Left ventricle myocardium inferior (tissue), 1 donor: ENCODE data around the gene ELMOD3. TPM values are rescaled to one million over a fixed set of nuclear protein-coding genes. Genes with fewer than 3 reads are reported as not detected.

ENCODE experiments used
- DNase-seq: peaks from one replicate; pipeline ENCODE4 v3.0.0-alpha.2; 2020
- H3K27ac ChIP-seq: fragments of 200-600 bp; replicated peaks from 2 replicates; pipeline ENCODE4 v1.8.0; 2021
- H3K27me3 ChIP-seq: fragments of 200-600 bp; 2 replicates; pipeline ENCODE4 v1.8.0; 2021; ENCODE audit warnings: low read depth
- H3K36me3 ChIP-seq: fragments of 200-600 bp; 2 replicates; pipeline ENCODE4 v1.8.0; 2021
- H3K4me1 ChIP-seq: fragments of 200-600 bp; 2 replicates; pipeline ENCODE4 v1.8.0; 2021
- H3K4me3 ChIP-seq: fragments of 200-600 bp; 2 replicates; pipeline ENCODE4 v1.8.0; 2021; ENCODE audit warnings: mild to moderate bottlenecking, moderate library complexity
- H3K9me3 ChIP-seq: fragments of 200-600 bp; replicated peaks from 2 replicates; pipeline ENCODE4 v1.8.0; 2021
- CTCF ChIP-seq: fragments of 200-600 bp; IDR thresholded peaks from 2 replicates; pipeline ENCODE4 v1.8.0; 2021; ENCODE audit warnings: antibody characterized with exemption, mild to moderate bottlenecking, borderline replicate concordance
- intact Hi-C: fragments of 100-400 bp; cut with micrococcal nuclease; formaldehyde crosslinking; loops from one replicate; pipeline ENCODE4 v1.11.0; 2022
- total RNA-seq: library from RNA; stranded (reverse); fragmentation: NEBNext Ultra II Directional; extraction: Animal tissue kit (Norgen Biotek cat#: 25700); gene quantifications from one replicate; pipeline ENCODE4 v1.2.1, GENCODE V29; 2021
- donor health status: DM: no; HTN: yes; CAD: no; lungs with severe emphysema.

Gene ELMOD3
- total RNA-seq, 1 donor from 2014 or later: 10.6 TPM

- H3K27ac ChIP-seq: no peak overlapping the region
Measured at GRCh38 chr2:85393836-85394235, 39.3 kb downstream of the ELMOD3 start.

GRCh38 chr2:85394261-85394681 is 39.7 kb downstream of the ELMOD3 start:
- Histone ChIP-seq H3K9me3 (no peaks in the 10 kb centered on the region), H3K27ac (no peak overlapping the region), H3K27me3 (no peaks in the 10 kb centered on the region), H3K4me3 (no peak overlapping the region), H3K36me3 (peaks cover 16% of the 10 kb centered on the region), H3K4me1 (no peaks in the 10 kb centered on the region)
- intact Hi-C loops: no loop called here
- DNase-seq: no peak
- no peak for TF ChIP-seq CTCF

More at GRCh38 chr2:85393836-85394235, 39.3 kb downstream of the ELMOD3 start:
- Histone ChIP-seq H3K27me3 (no peaks in the 10 kb centered on the region), H3K36me3 (peaks cover 21% of the 10 kb centered on the region), H3K4me3 (no peak overlapping the region), H3K9me3 (no peaks in the 10 kb centered on the region), H3K4me1 (no peaks in the 10 kb centered on the region)
- intact Hi-C loops: no loop called here
- TF ChIP-seq CTCF: no peak
- DNase-seq: no peak

- Histone ChIP-seq H3K36me3 (peaks cover 10% of the 10 kb centered on the region), H3K4me3 (no peak overlapping the region), H3K27ac (no peak overlapping the region), H3K4me1 (no peaks in the 10 kb centered on the region), H3K9me3 (no peaks in the 10 kb centered on the region), H3K27me3 (no peaks in the 10 kb centered on the region)
- intact Hi-C loops: no loop called here
- no peak for TF ChIP-seq CTCF
- no peak for DNase-seq
Measured at GRCh38 chr2:85394976-85395375, 40.4 kb downstream of the ELMOD3 start.

- no peaks in the 10 kb centered on the region for H3K9me3 ChIP-seq
- H3K36me3 ChIP-seq: peaks cover 1% of the 10 kb centered on the region
- DNase-seq: no peak
- no peaks in the 10 kb centered on the region for H3K27me3 ChIP-seq
- intact Hi-C loops: no loop called here
- no peak overlapping the region for H3K27ac ChIP-seq
- TF ChIP-seq CTCF: no peak
- no peak overlapping the region for H3K4me3 ChIP-seq
- no peaks in the 10 kb centered on the region for H3K4me1 ChIP-seq
Measured at GRCh38 chr2:85395912-85396475, 41.4 kb downstream of the ELMOD3 start.

GRCh38 chr2:85396531-85397470 is 42.2 kb downstream of the ELMOD3 start:
- H3K9me3 ChIP-seq: no peaks in the 10 kb centered on the region
- TF ChIP-seq CTCF: no peak
- DNase-seq: no peak
- H3K27me3 ChIP-seq: no peaks in the 10 kb centered on the region
- H3K4me1 ChIP-seq: no peaks in the 10 kb centered on the region
- H3K36me3 ChIP-seq: no peaks in the 10 kb centered on the region
- intact Hi-C loops: no loop called here
- no peak overlapping the region for H3K4me3 ChIP-seq
- no peak overlapping the region for H3K27ac ChIP-seq
